Kidney glomerular epithelial cell (primary cell): ENCODE data around the gene NAXD.
A peak's percentile ranks its signal among the peaks of the same experiment; 100 is the strongest.
"Not testable (repeated sequence)": the region's sequence is repeated elsewhere in the genome, so short reads cannot be mapped to it uniquely, and the experiment has no call there.

Experiments
- DNase-seq: peaks from one replicate; lab custom pipeline; 2025; lab: John Stamatoyannopoulos, UW

NAXD gene

DNA sequence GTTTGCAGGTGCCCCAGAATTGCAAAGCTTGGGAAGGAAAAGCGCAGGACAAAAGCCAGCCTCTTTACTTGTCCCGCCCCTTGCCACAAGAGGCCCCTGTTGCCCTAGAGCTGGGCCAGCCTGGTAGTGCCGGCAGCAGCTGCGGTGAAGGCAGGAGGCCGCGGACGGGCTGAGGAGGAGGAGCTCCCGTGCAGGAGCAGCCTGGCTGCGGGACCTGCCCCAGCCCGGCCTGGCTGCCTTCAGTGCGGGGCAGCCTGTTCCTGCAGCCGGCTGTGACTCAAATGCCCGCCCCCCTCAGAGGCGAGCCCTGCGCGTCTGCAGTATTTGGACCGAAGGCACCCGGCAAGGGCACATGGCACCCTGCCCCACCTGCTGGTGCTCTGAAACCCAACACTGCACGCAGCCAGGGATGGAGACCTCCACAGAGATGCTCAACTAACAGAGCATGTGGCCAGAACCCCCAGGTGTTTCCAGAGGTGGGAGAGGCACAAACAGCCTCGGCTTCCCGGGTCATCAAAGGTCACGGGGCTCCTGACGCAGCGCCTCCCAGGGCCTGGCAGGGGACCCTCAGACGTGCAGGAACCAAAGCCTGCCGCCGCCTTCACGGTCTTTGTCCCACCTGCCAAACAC is 29.7 kb downstream of the NAXD start:
- peak; percentile 24 for DNase-seq

DNA sequence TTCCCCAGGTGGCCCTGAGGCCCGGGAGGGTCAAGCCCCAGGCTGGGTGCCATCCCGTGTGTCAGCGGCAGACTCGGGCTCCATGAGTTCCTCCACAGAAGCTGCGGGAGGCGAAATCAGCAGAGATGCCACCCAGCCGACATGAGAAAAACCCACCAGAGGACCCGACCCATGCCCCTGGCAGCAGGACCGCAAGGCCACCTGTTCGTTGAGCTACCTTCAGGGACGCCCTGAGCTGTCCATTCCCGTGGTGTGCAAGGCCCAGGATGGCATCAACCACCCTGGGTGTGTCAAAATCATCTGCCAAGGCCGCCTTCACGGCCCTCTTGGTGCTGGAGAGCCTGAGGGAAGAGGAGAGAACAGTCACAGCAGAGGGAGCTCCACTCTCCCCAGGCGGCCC is 30.4 kb downstream of the NAXD start:
- DNase-seq = no peak

DNA sequence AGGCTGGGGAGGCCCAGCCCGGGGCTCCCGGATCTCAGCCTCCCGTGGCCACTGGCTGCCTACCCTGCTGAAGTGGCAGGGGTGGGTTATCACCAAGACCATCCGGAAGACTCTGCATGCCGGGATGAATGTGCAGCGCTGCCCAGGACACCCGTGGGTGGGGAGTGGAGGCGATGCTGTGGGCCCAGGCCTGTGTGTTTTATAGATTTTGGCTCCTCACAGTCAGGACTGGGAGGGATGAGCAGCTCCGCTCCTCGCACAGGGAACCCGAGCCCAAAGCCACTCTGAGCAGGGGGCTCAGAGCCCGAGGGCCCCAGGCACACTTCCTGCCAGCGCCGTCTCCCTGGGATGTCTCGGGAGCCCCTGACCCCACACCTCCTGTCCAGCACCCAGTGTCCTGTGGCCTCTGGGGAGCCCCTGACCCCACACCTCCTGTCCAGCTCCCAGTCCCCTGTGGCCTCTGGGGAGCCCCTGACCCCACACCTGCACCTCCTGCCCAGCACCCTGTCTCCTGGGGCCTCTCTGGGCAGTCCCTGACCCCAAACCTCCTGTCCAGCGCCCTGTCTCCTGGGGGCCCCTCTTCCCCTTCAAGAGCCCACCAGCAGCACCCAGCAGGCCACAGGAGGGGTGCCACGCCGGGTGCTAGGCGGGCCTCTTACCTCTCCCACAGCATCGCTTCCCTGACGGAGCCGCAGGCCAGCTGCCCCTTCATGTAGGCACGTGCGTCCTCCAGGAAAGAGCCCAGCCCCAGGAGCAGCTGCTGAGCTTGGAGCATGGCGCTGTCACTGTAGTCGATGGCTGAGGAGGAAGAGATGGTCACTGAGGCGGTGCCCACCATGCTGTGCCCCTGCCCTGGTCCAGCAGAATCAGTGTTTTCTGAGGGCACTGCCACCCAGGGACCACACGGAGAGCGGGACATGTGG is 31.4 kb downstream of the NAXD start:
- DNase-seq = no peak

DNA sequence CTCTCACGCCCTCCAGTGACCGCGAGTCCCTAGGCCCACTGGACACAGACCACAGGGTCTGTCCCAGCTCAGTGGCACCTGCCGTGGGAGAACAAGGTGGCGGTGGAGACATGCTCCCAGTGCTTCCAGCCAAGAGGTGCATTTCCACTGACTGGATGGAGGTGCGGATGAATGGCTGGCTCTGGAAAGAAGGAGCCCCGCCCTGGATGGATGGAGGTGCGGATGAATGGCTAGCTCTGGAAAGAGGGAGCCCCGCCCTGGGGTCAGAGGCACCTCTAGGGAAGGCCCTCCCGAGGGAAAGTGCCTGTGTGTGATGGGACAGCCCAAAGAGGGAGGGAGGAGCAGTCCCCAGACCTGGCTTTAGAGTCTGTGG is 32.0 kb downstream of the NAXD start:
- DNase-seq = no peak

DNA sequence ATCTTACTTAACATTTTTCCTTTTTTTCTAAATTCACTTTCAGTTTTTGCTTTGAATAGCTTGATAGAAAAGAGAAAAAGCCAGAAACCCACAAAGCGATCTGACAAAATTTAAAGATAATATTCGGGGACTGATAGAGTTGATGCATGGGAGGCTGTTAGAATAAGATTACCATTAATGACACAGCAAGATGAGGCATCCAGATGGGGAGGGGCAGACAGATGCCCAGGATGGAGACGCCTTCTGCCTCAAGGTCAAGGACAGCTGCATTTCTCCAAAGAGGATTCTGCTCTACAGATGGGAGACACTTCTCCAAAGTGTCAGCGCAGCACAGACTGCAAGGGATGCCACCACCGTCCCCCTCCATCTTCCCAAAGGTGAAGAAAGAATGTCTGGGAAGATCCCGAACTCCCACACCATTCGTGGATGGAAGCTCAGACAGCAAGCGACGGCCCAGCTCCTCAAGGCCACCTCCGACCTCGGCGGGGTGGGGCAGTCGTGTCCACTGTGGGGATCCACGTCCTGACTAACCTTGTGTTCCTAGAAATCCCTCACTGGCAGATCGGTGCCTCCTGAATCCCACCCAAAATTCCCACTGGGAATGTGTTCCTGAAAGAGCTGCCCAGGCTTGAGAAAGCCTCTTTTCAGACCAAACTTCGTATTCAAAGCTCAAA is 32.9 kb downstream of the NAXD start:
- no peak for DNase-seq

DNA sequence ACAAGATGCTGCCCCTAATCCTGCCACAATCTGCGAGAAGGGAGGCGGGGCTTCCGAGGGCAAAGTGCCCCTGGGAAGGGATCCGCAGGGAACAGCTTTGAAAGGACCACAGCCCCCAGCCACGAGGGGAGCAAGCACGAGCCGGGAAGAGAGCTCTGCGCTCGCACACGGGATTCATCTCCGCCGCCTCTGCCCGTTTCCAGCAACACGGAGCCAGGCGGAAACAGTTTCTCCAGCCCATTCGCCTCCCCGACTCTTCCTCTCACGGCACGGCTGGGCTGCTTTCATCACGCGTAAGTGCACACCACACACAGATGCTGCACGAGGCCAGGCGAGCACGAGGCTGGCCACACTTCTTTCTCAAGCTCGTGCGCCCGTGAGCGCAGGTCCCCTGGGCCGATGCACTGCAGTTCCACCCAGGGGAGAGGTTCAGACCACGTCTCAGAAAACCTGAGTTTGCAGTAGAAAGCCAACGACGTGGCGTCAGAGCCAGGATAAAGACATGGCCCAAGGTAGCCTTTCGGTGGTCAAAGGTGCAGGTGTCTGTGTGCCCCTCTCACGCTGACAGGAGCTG is 33.6 kb downstream of the NAXD start:
- DNase-seq = no peak

DNA sequence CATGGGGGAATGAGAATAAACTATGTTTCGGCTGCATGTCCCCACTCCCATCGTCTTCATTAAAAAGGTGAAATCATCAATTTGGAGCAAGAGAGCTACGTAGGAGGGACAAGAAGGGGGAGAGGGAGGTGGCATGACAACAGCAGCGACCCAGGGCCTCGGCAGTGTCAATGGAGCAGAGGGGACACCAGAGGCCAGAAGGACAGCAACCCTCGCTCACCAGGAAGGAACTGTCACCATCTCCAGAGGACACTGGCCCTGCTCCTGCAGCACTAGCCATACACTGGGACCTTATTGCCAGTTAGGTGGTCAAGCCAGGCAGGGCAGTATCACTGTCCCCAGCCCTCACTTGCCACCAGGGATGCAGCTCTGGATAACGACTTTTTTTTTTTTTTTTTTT is 34.2 kb downstream of the NAXD start:
- DNase-seq = no peak

DNA sequence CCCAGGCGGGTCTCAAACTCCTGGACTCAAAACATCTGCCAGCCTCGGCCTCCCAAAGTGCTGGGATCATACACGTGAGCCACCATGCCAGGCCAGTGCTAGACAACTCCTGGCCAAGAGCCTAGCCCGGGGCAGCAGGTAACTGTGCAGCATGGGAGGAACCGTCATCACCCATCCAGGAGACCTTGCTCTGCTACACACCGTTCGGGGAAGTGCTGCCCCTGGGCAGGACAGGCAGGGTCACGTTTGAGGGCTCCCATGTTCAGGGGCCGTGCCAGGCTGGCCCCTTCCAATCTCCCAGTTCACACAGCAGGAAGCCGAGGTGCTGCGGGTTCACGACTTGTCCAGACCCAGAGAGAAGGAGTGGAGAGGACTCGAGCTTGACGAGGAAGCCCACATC is 35.1 kb downstream of the NAXD start:
- DNase-seq = no peak

DNA sequence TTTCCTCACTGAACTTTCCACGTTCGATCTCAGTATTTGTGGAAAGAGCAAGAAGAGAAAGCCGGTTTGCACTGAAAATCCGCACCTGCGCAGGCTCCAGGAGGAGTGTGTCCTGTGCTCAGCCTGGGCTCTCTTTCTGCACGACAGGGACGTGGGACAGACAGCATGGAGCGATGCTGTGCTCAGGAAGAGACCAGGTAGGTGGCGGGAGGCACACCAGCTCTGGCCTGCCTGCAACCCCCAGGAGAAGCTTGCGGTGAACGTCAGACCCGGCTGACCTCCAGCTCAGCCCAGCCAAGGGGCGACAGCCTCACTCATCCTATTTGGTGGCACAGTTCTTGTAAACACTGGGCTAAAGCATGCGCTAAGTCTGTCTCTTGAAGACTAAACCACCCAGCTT is 35.9 kb downstream of the NAXD start:
- DNase-seq = no peak

DNA sequence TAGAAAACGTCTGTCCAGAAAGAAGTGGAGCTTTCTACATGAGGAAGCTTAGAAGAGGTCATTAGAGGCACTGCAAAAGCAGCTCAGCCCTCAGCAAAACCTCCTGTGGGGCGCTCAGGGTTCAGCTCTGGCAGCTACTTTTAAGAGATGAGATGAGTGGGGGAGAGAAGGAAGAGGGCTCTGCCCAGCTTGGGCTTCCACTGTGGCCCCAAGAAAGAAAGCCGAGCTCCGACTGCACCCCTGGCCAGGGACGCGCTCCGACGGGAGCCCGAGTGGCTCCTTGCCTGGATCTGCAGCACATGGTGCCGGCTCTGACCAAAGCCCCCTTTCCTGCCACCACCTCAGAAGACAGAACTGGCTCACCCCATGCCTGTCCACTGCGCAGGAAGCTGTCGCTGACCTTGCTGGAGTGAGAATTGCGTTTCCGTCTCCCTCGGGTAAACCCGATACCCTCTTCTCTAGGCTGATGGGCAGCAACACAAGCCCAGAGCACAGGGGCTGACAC is 36.4 kb downstream of the NAXD start:
- DNase-seq = no peak

DNA sequence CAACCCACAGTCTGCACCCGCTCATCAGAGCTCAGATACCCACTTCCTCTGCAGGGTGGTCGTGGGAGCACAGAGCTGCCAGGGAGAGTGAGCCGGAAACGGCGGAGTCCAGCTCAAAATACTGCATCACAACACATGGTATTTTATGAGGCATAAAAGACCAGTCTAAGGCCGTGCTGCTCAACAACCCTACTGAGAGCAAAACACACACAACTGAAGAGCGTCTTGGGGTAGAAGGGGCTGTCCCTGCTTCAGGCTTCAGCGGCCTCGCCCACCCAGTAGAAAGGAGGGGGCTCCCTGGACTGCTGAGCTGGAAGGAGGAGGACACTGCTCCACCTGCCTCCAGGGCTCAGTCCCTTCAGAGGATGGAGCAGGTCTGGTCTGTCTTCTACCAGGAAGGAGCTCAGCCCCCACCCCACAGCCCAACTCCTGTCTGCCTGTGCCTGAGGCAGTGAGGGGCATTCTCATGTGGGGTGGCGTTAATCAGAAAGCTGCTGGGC is 36.9 kb downstream of the NAXD start:
- DNase-seq = no peak

DNA sequence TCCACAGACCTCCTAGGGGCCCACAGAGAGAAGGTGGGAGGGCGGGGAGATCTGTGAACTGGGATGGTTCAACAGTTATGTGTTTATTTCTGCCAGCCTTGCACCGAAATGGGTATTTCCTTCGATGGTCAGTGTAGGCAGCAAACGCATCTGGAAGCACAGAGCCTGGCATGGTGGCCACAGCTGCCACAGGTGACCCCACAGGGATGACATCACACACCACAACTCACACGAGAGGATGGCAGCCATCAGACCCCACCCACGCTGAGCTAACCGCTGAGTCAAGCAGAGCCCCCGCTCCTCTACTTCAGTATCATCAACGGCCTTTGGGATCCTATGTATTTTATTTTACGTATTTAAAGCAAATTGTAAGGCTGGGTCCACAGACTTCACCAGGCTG is 37.4 kb downstream of the NAXD start:
- DNase-seq = no peak

DNA sequence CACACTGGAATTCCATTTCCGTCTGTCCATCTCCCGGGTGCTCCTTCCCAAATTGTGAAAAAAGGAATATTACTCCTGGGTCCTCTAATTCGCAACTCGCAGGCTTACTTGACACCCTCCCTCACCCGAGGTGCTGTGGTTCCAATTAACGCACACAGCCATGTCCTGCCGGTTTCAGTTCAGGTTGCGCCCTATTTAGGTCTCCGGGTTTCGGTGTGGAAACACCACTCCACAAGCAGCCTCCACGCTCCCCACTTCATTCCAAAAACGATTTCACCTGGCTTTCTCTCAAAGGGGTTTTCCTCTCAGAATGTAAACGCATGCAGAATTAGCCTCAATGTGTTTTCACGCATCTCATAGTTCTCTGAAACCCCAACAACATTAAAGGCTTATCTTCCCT is 37.9 kb downstream of the NAXD start:
- DNase-seq = no peak

DNA sequence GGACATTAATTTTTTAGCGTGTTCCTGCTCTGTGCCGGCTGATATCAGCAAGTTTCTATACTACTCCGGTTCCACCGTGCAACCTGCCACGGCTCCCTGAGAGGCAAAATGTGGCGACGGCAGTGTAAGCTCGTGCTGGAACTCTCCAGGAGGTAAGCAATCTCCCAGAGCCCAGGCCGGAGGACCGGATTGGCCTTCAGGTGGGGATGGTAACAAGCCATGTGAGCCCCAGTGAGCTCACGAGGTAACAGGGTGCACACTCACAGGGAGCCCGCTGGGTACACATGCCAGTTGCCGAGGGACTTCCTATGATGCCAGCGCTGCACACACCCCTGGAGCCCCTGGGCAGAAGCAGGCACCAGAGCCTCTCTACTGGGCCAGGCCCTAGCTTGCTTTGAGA is 38.5 kb downstream of the NAXD start:
- no peak for DNase-seq

DNA sequence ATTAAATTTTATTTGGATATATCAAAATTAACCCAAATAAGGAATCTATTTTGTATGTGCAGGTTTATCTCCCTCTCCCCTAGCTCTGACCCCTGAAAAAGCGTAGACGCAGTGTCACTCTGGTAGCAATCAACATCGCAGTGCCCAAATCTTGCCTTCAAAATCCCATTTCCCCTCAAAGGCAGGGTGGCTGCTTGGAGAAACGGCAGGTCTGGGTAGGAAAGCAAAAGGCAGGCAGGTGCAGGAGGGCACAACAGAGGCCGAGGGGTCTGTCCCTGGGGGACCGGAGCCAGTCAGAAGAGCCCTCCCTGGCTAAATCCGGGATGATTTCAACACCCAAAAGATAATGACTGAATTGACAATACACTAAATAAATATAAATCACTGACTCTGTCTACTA is 41.9 kb downstream of the NAXD start:
- DNase-seq = no peak

DNA sequence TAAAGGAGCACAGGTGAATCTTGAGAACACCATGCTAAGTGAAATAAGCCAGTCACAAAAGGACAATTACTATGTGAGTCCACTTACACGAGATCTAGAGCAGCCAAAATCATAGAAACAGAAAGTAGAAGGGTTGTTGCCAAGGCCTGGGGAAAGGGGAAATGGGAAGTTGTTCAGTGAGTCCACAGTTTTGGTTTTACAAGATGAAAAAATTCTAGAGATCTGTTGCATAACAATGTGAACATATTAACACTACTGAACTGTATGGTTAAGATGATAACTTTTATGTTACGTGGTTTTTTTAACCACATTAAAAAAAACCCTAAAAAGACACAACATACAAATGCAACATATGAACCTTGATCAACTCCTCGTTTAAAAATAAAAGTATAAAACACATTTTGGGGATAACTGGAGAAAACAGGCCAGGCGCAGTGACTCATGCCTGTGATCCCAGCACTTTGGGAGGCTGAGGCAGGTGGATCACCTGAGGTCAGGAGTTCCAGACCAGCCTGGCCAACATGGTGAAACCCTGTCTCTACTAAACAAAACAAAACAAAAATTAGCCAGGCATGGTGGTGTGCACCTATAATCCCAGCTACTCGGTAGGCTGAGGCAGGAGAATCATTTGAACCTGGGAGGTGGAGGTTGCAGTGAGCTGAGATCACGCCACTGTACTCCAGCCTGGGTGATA is 43.0 kb downstream of the NAXD start:
- not testable (repeated sequence) for DNase-seq

DNA sequence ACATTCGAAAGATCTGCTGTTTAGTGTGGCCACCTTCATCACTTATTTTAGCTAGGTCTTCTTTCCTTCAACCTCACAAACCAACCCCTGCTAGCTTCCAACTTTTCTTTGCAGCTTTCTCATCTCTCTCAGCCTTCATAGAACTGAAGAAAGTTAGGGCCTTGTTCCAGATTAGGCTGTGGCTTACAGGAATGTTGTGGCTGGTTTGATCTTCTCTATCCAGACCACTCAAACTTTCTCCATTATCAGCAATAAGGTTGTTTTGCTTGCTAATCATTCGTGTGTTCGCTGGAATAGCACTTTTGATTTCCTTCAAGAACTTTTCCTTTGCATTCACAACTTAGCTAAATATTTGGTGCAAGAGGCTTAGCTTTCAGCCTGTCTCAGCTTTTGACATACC is 45.9 kb downstream of the NAXD start:
- no peak for DNase-seq

DNA sequence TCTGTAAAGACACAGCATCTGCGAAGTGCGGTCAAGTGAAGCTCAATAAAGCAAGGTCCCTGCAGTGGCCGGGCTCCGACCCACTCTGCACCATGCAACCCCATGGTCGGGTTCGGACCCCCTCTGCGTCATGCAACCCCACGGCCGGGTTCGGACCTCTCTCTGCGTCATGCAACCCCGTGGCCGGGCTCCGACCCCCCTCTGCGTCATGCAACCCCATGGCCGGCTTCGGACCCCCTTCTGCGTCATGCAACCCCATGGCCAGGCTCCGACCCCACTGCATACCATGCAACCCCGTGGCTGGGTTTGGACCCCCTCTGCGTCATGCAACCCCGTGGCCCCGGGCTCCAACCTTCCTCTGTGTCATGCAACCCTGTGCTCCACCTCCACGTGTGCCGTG is 46.7 kb downstream of the NAXD start:
- DNase-seq = no peak

DNA sequence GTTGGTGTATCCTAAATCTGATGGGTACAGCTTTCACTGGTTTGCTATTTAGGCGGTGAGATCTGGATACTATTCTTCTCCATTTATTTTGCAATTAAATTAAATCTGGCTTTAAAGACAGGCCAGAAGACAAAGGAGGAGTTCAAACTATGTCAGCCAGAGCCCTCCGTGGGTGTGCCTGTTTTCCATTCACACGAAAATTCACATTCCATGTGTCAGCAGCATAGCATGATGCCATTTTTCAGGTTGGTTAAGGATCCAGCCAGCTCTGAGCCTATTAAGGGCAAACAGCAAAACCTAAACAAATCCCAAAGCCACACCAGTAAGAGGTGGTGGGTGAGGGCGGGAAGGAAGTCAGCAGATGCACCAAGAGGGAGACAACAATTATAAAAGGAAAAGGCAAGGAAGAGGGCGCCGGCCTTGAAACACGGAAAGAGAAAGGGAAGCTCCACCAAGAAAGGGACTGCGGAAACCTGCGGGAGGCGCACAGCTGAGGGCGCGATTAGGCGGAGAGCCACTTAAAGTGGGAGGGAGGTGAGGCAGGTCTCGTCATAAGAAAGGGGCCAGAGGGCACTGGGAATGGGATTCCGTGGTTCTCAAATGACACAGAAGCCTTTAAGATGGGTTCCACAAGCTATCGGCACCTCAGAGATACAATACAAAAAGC is 47.6 kb downstream of the NAXD start:
- DNase-seq = no peak

DNA sequence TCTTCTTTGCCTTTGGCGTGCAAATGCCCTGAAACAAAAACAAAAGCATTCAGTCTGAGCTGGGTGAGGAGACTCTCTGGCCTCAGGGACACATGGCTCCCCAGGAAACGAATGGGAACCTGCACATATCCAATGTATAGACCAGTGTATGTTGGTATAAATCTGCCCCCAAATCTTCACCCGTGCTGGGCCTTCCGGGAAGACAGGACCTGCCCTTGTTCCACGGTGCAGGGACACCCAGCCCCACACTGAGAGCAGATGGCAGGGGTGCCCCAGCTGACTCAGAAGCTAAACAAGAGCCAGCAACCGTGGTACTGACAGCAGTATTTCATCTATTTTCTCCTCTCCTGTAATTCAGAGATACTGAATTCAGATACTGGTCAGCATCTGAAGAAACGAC is 48.1 kb downstream of the NAXD start:
- DNase-seq = no peak

DNA sequence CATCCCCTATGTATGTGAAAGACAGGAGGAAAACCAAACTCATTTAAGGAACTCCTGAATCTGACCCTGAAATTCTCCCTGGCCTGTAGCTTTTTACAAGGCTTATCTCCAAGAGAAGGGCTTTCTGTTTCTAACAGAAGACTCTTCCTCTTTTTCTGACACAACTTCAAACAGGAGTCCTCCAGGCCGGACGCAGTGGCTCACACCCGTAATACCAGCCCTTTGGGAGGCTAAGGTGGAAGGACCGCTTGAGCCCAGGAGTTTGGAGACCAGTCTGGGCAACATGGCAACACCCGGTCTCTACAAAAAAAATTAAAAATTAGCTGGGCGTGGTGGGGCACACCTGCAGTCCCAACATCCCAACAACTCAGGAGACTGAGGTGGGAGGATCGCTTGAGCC is 48.7 kb downstream of the NAXD start:
- no peak for DNase-seq
